ENCODE results near the gene DOCK4. TPM values are rescaled to one million over a fixed set of nuclear protein-coding genes. Genes with fewer than 3 reads are reported as not detected.

DOCK4 gene
- total RNA-seq, 6 experiments from 2014 or later = 9.4 to 29.9 (median 22.8) TPM

GRCh38 chr7:112154690-112155089 lies 51.5 kb downstream of the DOCK4 start:
- no peaks in the 10 kb centered on the region for H3K27me3 ChIP-seq
- 32% methylated on average over 2 of the region's 4 CpGs for WGBS (ENCODE audit: insufficient coverage, low coverage, low lambda C conversion rate, missing lambda C conversion rate)
- H3K9me3 ChIP-seq = no peaks in the 10 kb centered on the region
- H3K4me3 ChIP-seq = no peak overlapping the region
- DNase-seq (no peak), ATAC-seq (no peak)
- intact Hi-C loops (cut with DNase I) = no loop called here
- H3K36me3 ChIP-seq = no peaks in the 10 kb centered on the region
- TF ChIP-seq, protein P1, sequence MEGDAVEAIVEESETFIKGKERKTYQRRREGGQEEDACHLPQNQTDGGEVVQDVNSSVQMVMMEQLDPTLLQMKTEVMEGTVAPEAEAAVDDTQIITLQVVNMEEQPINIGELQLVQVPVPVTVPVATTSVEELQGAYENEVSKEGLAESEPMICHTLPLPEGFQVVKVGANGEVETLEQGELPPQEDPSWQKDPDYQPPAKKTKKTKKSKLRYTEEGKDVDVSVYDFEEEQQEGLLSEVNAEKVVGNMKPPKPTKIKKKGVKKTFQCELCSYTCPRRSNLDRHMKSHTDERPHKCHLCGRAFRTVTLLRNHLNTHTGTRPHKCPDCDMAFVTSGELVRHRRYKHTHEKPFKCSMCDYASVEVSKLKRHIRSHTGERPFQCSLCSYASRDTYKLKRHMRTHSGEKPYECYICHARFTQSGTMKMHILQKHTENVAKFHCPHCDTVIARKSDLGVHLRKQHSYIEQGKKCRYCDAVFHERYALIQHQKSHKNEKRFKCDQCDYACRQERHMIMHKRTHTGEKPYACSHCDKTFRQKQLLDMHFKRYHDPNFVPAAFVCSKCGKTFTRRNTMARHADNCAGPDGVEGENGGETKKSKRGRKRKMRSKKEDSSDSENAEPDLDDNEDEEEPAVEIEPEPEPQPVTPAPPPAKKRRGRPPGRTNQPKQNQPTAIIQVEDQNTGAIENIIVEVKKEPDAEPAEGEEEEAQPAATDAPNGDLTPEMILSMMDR (IDR thresholded peaks at IDR 0.05) = no peak
- TF ChIP-seq POLR2A (IDR thresholded peaks at IDR 0.05) = no peak
- no peaks in the 10 kb centered on the region for H3K4me1 ChIP-seq
- no peak overlapping the region for H3K27ac ChIP-seq

DNA sequence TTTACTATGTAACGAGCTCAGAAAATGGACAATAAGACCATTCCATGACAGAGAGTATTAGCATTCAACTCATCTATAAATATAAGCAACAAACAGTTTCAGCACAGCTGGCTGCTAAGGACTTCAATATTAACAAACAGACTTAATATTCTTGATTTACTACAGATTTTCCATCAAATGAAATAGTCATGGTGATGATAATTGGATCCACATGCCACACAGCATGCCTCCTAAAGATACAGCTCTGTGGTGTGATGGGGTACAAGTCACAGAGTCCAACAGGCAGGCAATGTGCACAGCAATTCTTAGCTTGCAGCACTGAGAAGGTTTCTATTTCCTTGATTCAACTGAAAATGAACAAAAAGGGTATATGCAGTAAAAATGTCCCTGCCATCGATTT lies 54.0 kb downstream of the DOCK4 start:
- intact Hi-C loops (cut with DNase I) = no loop called here
- DNase-seq = no peak
- no peak overlapping the region for H3K4me3 ChIP-seq
- no peaks in the 10 kb centered on the region for H3K27me3 ChIP-seq
- 93% methylated on average over 2 of the region's 2 CpGs for WGBS (ENCODE audit: insufficient coverage, low coverage, low lambda C conversion rate, missing lambda C conversion rate)
- H3K27ac ChIP-seq = no peak overlapping the region
- TF ChIP-seq POLR2A (IDR thresholded peaks at IDR 0.05) = no peak
- TF ChIP-seq, protein P1 (IDR thresholded peaks at IDR 0.05) = no peak
- ATAC-seq = no peak
- H3K9me3 ChIP-seq = no peaks in the 10 kb centered on the region
- no peaks in the 10 kb centered on the region for H3K4me1 ChIP-seq
- no peaks in the 10 kb centered on the region for H3K36me3 ChIP-seq

DNA sequence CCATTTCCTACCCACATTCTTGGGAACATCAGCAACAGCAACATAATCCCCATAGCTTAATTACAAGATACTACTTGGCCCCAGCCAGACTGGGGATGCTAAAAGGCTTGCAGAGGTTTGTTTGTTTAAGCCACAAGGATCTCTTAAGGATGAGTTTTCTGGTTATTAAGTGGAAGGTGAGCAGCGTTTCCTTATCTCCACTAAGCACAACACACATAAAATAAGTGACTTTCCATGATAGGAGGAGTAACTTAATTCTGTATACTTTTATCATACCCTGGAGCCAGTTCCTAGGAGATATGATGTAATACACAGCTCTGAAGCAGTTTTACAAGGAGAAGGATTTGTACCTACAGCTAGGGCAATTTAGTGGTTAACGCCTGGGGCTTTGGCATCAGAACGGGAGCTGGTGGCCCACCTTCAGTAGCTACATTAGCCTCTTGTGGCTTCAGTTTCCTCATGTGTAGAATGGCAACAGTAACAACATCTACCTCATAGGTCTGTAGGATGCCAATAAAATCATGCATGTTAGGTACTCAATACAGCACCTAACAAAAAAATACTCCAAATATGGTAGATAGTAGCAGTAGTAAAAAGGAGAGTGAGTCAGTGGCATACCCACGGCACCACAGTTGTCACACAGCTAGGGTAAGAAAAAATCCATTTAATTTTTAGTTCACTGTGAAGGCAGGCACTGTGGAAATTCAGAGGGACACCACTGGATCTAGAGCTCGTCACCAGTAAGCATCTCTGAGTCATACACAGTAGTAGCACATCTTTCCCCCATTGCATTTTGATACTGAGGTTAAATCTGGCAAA lies 55.2 kb downstream of the DOCK4 start:
- Histone ChIP-seq H3K36me3 (no peaks in the 10 kb centered on the region), H3K27ac (no peak overlapping the region), H3K27me3 (no peaks in the 10 kb centered on the region), H3K4me1 (no peaks in the 10 kb centered on the region), H3K4me3 (no peak overlapping the region), H3K9me3 (no peaks in the 10 kb centered on the region)
- TF ChIP-seq POLR2A (IDR thresholded peaks at IDR 0.05) = no peak
- TF ChIP-seq, protein P1 (IDR thresholded peaks at IDR 0.05) = no peak
- intact Hi-C loops (cut with DNase I) = no loop called here
- ATAC-seq = no peak
- DNase-seq = no peak
- 72% methylated on average over 5 of the region's 5 CpGs for WGBS (ENCODE audit: insufficient coverage, low coverage, low lambda C conversion rate, missing lambda C conversion rate)

GRCh38 chr7:112149734-112150133 lies 56.5 kb downstream of the DOCK4 start:
- Histone ChIP-seq H3K4me1 (peaks cover 0 to 6% (median 3%) of the 10 kb centered on the region in 4 donors), H3K27ac (no peak overlapping the region), H3K4me3 (no peak overlapping the region), H3K36me3 (no peaks in the 10 kb centered on the region), H3K9me3 (no peaks in the 10 kb centered on the region), H3K27me3 (no peaks in the 10 kb centered on the region)
- 60% methylated on average over 2 of the region's 2 CpGs for WGBS (ENCODE audit: insufficient coverage, low coverage, low lambda C conversion rate, missing lambda C conversion rate)
- DNase-seq = no peak
- no peak for TF ChIP-seq POLR2A (IDR thresholded peaks at IDR 0.05)
- TF ChIP-seq, protein P1 (IDR thresholded peaks at IDR 0.05) = no peak
- intact Hi-C loops (cut with DNase I) = loop anchor here in 1 of 2 donors (10.0 kb wide), 1 partner anchor 45 kb away; no protein-coding TSS in a partner anchor
- no peak for ATAC-seq
